OCI-LY7 (cell line): ENCODE data around the gene TBC1D1. TPM values are rescaled to one million over a fixed set of nuclear protein-coding genes. Genes with fewer than 3 reads are reported as not detected.

ENCODE experiments used
- BruUV-seq: library from RNA; stranded (reverse); fragments of 400-500 nt; replicated peaks from 2 replicates; lab custom pipeline; 2021; lab: Mats Ljungman, UMichigan
- CTCF ChIA-PET: fragments of 300-600 bp; sonication (Branson Sonifier 250); formaldehyde crosslinking; loops from one replicate; lab custom pipeline; 2022; ENCODE audit warnings: antibody characterized with exemption; ENCODE audit not compliant: unreplicated experiment; lab: Charles Lee
- POLR2A ChIA-PET: fragments of 300-600 bp; sonication (Branson Sonifier 250); formaldehyde crosslinking; loops from one replicate; lab custom pipeline; 2022; ENCODE audit warnings: antibody characterized with exemption; lab: Charles Lee
- DNase-seq: peaks from one replicate; pipeline ENCODE4 v3.0.0-alpha.2; 2015; ENCODE audit warnings: low spot score
- H2AFZ ChIP-seq: fragments of 200-600 bp; sonication (generic), shearing (Covaris generic); 2 replicates; pipeline ENCODE4 v1.6.1; 2014; ENCODE audit warnings: mild to moderate bottlenecking, antibody characterized with exemption, low read length, moderate library complexity
- H3K27ac ChIP-seq: fragments of 200-600 bp; sonication (generic); 2 replicates; pipeline ENCODE4 v1.5.1; 2014; ENCODE audit warnings: mixed run types, low read depth, mild to moderate bottlenecking, moderate library complexity, low read length, inconsistent platforms; ENCODE audit not compliant: poor library complexity, severe bottlenecking
- H3K36me3 ChIP-seq: fragments of 200-600 bp; sonication (generic); 2 replicates; pipeline ENCODE4 v1.6.1; 2014; ENCODE audit warnings: mild to moderate bottlenecking, antibody characterized with exemption, low read length, moderate library complexity, mixed read lengths; ENCODE audit not compliant: insufficient read depth
- H3K4me1 ChIP-seq: fragments of 200-600 bp; sonication (generic); 2 replicates; pipeline ENCODE4 v1.5.1; 2014; ENCODE audit warnings: mild to moderate bottlenecking, low read length; ENCODE audit not compliant: insufficient read depth, poor library complexity, severe bottlenecking
- H3K4me2 ChIP-seq: fragments of 200-600 bp; sonication (generic); 2 replicates; pipeline ENCODE4 v1.6.1; 2014; ENCODE audit warnings: mild to moderate bottlenecking, low read length
- H3K4me3 ChIP-seq: fragments of 200-600 bp; sonication (generic); 2 replicates; pipeline ENCODE4 v1.5.1; 2014; ENCODE audit warnings: mild to moderate bottlenecking, low read depth, low read length; ENCODE audit not compliant: poor library complexity, severe bottlenecking
- H3K79me2 ChIP-seq: fragments of 200-600 bp; sonication (generic); 2 replicates; pipeline ENCODE4 v1.6.1; 2016; ENCODE audit warnings: low read depth, mild to moderate bottlenecking, low read length, moderate library complexity, mixed read lengths; ENCODE audit not compliant: insufficient read depth
- H3K9me2 ChIP-seq: fragments of 200-600 bp; sonication (generic); 2 replicates; pipeline ENCODE4 v1.6.1; 2016; ENCODE audit warnings: mild to moderate bottlenecking, low read length, mixed read lengths; ENCODE audit not compliant: insufficient read depth
- H3K9me3 ChIP-seq: fragments of 200-600 bp; sonication (generic); 2 replicates; pipeline ENCODE4 v1.6.1; 2014; ENCODE audit warnings: mild to moderate bottlenecking, mixed run types, low read length, mixed read lengths
- H4K20me1 ChIP-seq: fragments of 200-600 bp; sonication (generic); 2 replicates; pipeline ENCODE4 v1.6.1; 2014; ENCODE audit warnings: mild to moderate bottlenecking, antibody characterized with exemption, low read length, moderate library complexity, mixed read lengths; ENCODE audit not compliant: insufficient read depth
- CTCF ChIP-seq: fragments of 200-600 bp; sonication (generic); conservative IDR thresholded peaks from 2 replicates; pipeline ENCODE4 v1.5.1; 2014; ENCODE audit warnings: mild to moderate bottlenecking, antibody characterized with exemption, low read length, moderate library complexity, mixed read lengths
- EZH2phosphoT487 ChIP-seq: fragments of 200-600 bp; sonication (generic); IDR thresholded peaks from 2 replicates; pipeline ENCODE4 v1.6.1; 2018; ENCODE audit warnings: low read depth, borderline replicate concordance, mild to moderate bottlenecking, mixed run types, antibody characterized with exemption, low read length, moderate library complexity, mixed read lengths
- intact Hi-C: fragments of 100-400 bp; cut with micrococcal nuclease; formaldehyde crosslinking; loops from one replicate; pipeline ENCODE4 v1.10.0; 2022; ENCODE audit not compliant: unreplicated experiment
- total RNA-seq, 2 experiments: library from RNA; depleted of rRNA in 1 of 2; stranded (reverse); fragments of >200 nt in 1 of 2; shearing (Covaris generic) in 1 of 2; gene quantifications; 2 replicates each; pipeline ENCODE4 v1.2.3, GENCODE V29; 2014 to 2022

TBC1D1 gene
- total RNA-seq, 2 experiments from 2014 or later = 539 to 545 TPM

GRCh38 chr4:37858112-37858511 lies 32.8 kb upstream of the TBC1D1 start:
- Histone ChIP-seq H2AFZ (no peak overlapping the region), H4K20me1 (no peaks in the 10 kb centered on the region), H3K9me3 (no peaks in the 10 kb centered on the region), H3K27ac (no peak overlapping the region), H3K4me1 (peaks cover 9% of the 10 kb centered on the region), H3K4me2 (no peak overlapping the region), H3K79me2 (no peaks in the 10 kb centered on the region), H3K36me3 (peaks cover 97% of the 10 kb centered on the region), H3K4me3 (no peak overlapping the region), H3K9me2 (no peaks in the 10 kb centered on the region)
- POLR2A ChIA-PET = interaction anchor here (0.7 to 3.1 kb wide), 9 partner anchors 8 to 121 kb away, joined by 3 to 21 read pairs (median 4); partner anchors contain the start of gene PGM2
- intact Hi-C loops = no loop called here
- CTCF ChIA-PET = no interaction called here
- DNase-seq = no peak
- TF ChIP-seq CTCF (no peak), EZH2phosphoT487 (no peak)
- no TSS peak for BruUV-seq

- DNase-seq = no peak
- Histone ChIP-seq H3K36me3 (peaks cover 97% of the 10 kb centered on the region), H3K4me1 (peaks cover 2% of the 10 kb centered on the region), H3K9me3 (no peaks in the 10 kb centered on the region), H3K27ac (no peak overlapping the region), H3K79me2 (no peaks in the 10 kb centered on the region), H4K20me1 (no peaks in the 10 kb centered on the region), H3K4me3 (no peak overlapping the region), H2AFZ (no peak overlapping the region), H3K4me2 (no peak overlapping the region), H3K9me2 (no peaks in the 10 kb centered on the region)
- BruUV-seq = no TSS peak
- TF ChIP-seq CTCF (no peak), EZH2phosphoT487 (no peak)
- POLR2A ChIA-PET = interaction anchor here (0.7 to 1.5 kb wide), 3 partner anchors 8 to 49 kb away, joined by 4 to 5 read pairs (median 4); no protein-coding TSS in a partner anchor
- CTCF ChIA-PET = no interaction called here
- intact Hi-C loops = no loop called here
These were observed 32.0 kb upstream of the TBC1D1 start for GRCh38 chr4:37858872-37859271.

GRCh38 chr4:37860266-37860665 lies 30.6 kb upstream of the TBC1D1 start:
- no peaks in the 10 kb centered on the region for H3K9me3 ChIP-seq
- CTCF ChIA-PET = interaction anchor here (0.6 to 1.3 kb wide), 2 partner anchors 10 to 31 kb away, joined by 3 read pairs; no protein-coding TSS in a partner anchor

More at GRCh38 chr4:37860266-37860665, 30.6 kb upstream of the TBC1D1 start:
- TF ChIP-seq CTCF (no peak), EZH2phosphoT487 (no peak)
- POLR2A ChIA-PET = interaction anchor here (0.7 to 1.7 kb wide), 10 partner anchors 9 to 64 kb away, joined by 3 to 9 read pairs (median 3); no protein-coding TSS in a partner anchor
- H4K20me1 ChIP-seq = no peaks in the 10 kb centered on the region
- no peak overlapping the region for H3K4me3 ChIP-seq
- no peak overlapping the region for H3K27ac ChIP-seq
- no peaks in the 10 kb centered on the region for H3K9me2 ChIP-seq
- no peaks in the 10 kb centered on the region for H3K4me1 ChIP-seq
- H3K4me2 ChIP-seq = no peak overlapping the region
- no peaks in the 10 kb centered on the region for H3K79me2 ChIP-seq
- H3K36me3 ChIP-seq = peaks cover 92% of the 10 kb centered on the region
- intact Hi-C loops = no loop called here
- no TSS peak for BruUV-seq
- DNase-seq = no peak
- no peak overlapping the region for H2AFZ ChIP-seq
